K562 (cell line): ENCODE measurements around the gene ATMIN. TPM values are rescaled to one million over a fixed set of nuclear protein-coding genes. Genes with fewer than 3 reads are reported as not detected.
A peak's percentile ranks its signal among the peaks of the same experiment; 100 is the strongest.

Source experiments
- ARNT ChIP-seq, 2 experiments: fragments of 450-650 bp; IDR thresholded peaks; 2 replicates each; pipeline ENCODE4 v1.6.1; 2016; ENCODE audit warnings: mild to moderate bottlenecking in 1 of 2
- BRF1 ChIP-seq: IDR thresholded peaks from 3 replicates; pipeline ENCODE4 v1.6.1; 2011; ENCODE audit warnings: borderline replicate concordance, mild to moderate bottlenecking; ENCODE audit not compliant: insufficient read length; ENCODE audit errors: extremely low read depth
- CC2D1A ChIP-seq: fragments of 450-650 bp; IDR thresholded peaks from 2 replicates; pipeline ENCODE4 v1.6.1; 2017; ENCODE audit warnings: mild to moderate bottlenecking
- DLX4 ChIP-seq: fragments of 250-450 bp; sonication (Bioruptor Pico); IDR thresholded peaks from 2 replicates; pipeline ENCODE4 v1.6.1; 2021; ENCODE audit warnings: mild to moderate bottlenecking
- E2F3 ChIP-seq: fragments of 250-450 bp; sonication (Bioruptor Pico); IDR thresholded peaks from 2 replicates; pipeline ENCODE4 v1.4.0; 2020; ENCODE audit warnings: mild to moderate bottlenecking
- FOXM1 ChIP-seq, 2 experiments: fragments of 450-650 bp in 1 of 2; sonication (generic) in 1 of 2; formaldehyde crosslinking in 1 of 2; IDR thresholded peaks; 2 replicates each; pipeline versions ENCODE4 v1.6.1 to v1.9.0; 2017 to 2022; ENCODE audit warnings: low read depth in 2 of 2, mild to moderate bottlenecking in 2 of 2, missing genetic modification reagents in 1 of 2, moderate library complexity in 1 of 2
- KDM2B ChIP-seq: fragments of 250-450 bp; sonication (Bioruptor Pico); IDR thresholded peaks from 2 replicates; pipeline ENCODE4 v1.8.0; 2021; ENCODE audit warnings: mild to moderate bottlenecking, moderate library complexity
- KDM5B ChIP-seq: fragments of 200-600 bp; sonication (generic); IDR thresholded peaks from 2 replicates; pipeline ENCODE4 v1.6.1; 2012; ENCODE audit warnings: low read depth, mild to moderate bottlenecking, moderate library complexity, low read length, control low read depth, inconsistent platforms; ENCODE audit not compliant: insufficient replicate concordance
- MNT ChIP-seq, 2 experiments: fragments of 450-650 bp; conservative IDR thresholded peaks; 2 replicates each; pipeline ENCODE4 v1.6.1; 2017; ENCODE audit warnings: mild to moderate bottlenecking in 2 of 2, moderate library complexity in 2 of 2
- NCOR1 ChIP-seq: fragments of 450-650 bp; IDR thresholded peaks from 2 replicates; pipeline ENCODE4 v1.6.1; 2016; ENCODE audit warnings: mild to moderate bottlenecking, moderate library complexity
- NRF1 ChIP-seq, 2 experiments: fragments of 450-650 bp; IDR thresholded peaks in 1 of 2; conservative IDR thresholded peaks in 1 of 2; 2 replicates each; pipeline ENCODE4 v1.6.1; 2014; ENCODE audit warnings: mild to moderate bottlenecking in 2 of 2
- SMAD2 ChIP-seq: fragments of 150-350 bp; IDR thresholded peaks from 2 replicates; pipeline ENCODE4 v1.6.1; 2014; ENCODE audit warnings: low read depth, mild to moderate bottlenecking, low read length
- ZBTB40 ChIP-seq, 2 experiments: fragments of 450-650 bp in 1 of 2; sonication (generic) in 1 of 2; formaldehyde crosslinking in 1 of 2; IDR thresholded peaks; 2 replicates each; pipeline versions ENCODE4 v1.7.1 to v1.9.0; 2016 to 2022; ENCODE audit warnings: inconsistent platforms in 1 of 2, mild to moderate bottlenecking in 1 of 2, missing genetic modification reagents in 1 of 2
- ZNF354B ChIP-seq: fragments of 250-450 bp; sonication (Bioruptor Pico); IDR thresholded peaks from 2 replicates; pipeline ENCODE4 v1.4.0; 2020
- polyA plus RNA-seq, 8 experiments: library from polyadenylated mRNA; depleted of rRNA in 4 of 8; stranded (reverse) in 5 of 8; unstranded in 3 of 8; fragments of >200 nt; fragmentation: Nextera tagmentation in 2 of 8; fragmentation: Illumina TruSeq in 1 of 8; extraction: Ambion mirVana in 2 of 8; extraction: Trizol in 1 of 8; gene quantifications; 2 replicates each; pipeline versions ENCODE4 v1.2.1 to v1.2.3, GENCODE V29; 2011 to 2014; ENCODE audit warnings: inconsistent platforms in 1 of 8, missing spikeins in 1 of 8
- total RNA-seq, 7 experiments: library from RNA; depleted of rRNA in 6 of 7; stranded (reverse); fragments of >200 nt in 6 of 7; fragmentation: Illumina TruSeq in 2 of 7; extraction: Trizol in 2 of 7; gene quantifications; 2 replicates each; pipeline versions ENCODE4 v1.2.1 to v1.2.3, GENCODE V29; 2011 to 2021; ENCODE audit warnings: low replicate concordance in 1 of 7

The ATMIN gene
- total and polyA plus RNA-seq, 9 of the 15 experiments (the other 6 are each of a cell fraction or from before 2014, with no cell fraction given), result 6.7 to 40.9 (median 23.4) TPM

GRCh38 chr16:81006813-81007695 is 28.6 kb upstream of the ATMIN start, which contains the start of the genes CENPN and CMC2 (continued):
- TF ChIP-seq MNT (conservative IDR thresholded peaks at IDR 0.05) (peak; percentile 95), SMAD2 (no peak), E2F3 (CRISPR knock-in tag) (peak; percentile 98), KDM5B (peak; percentile 97), CC2D1A (peak; percentile 73), DLX4 (no peak), ZBTB40 (IDR thresholded peaks at IDR 0.05) (peak; percentile 72), ZBTB40 (CRISPR knock-in tag; IDR thresholded peaks at IDR 0.05) (no peak), ARNT (IDR thresholded peaks at IDR 0.05) (peak; percentile 39 to 64; a peak in 2 of 4 replicates), FOXM1 (IDR thresholded peaks at IDR 0.05; ENCODE audit: low read depth) (peak; percentile 96), FOXM1 (CRISPR knock-in tag; IDR thresholded peaks at IDR 0.05; ENCODE audit: low read depth) (peak; percentile 20; the same call in 1 of the 2 replicates), ZNF354B (CRISPR knock-in tag) (no peak), NCOR1 (peak; percentile 52; the same call in 1 of the 2 replicates), KDM2B (CRISPR knock-in tag) (peak; percentile 98), NRF1 (conservative IDR thresholded peaks at IDR 0.05 in 1 of 2, IDR thresholded peaks at IDR 0.05 in 1 of 2) (peak; percentile 97 to 98), BRF1 (no peak)
